ENCODE measurements around the gene IL32. TPM values are rescaled to one million over a fixed set of nuclear protein-coding genes. Genes with fewer than 3 reads are reported as not detected.
A peak's percentile ranks its signal among the peaks of the same experiment; 100 is the strongest.

Gene IL32
- total and polyA plus RNA-seq, 9 donors: 3.8 to 54.9 (median 16.5) TPM

DNA sequence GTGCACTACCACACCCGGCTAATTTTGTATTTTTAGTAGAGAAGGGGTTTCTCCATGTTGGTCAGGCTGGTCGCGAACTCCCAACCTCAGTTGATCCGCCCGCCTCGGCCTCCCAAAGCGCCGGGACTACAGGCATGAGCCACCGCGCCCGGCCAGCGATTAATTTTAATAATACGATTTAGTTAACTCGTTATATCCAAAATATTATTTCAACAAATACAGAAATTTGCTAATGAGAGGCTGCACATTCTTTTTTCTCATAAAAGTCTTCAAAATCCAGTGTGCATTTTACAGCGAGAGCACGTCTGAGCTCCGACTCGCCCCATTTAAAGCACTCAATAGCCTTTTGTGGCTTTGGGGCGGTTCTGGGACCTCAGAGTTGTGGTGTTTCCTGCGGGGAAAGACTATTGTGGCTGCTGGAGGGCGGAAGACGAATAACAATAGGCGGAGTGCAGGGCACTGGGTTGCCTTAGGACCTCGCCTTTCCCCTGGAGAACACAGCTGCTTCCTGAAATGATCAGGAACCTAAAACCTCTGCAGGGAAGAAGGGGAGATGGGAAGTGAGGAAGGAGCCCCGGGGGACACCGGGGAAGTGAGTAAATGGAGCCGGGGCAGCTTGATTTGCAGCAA lies 36.5 kb downstream of the IL32 start:
- H3K27ac ChIP-seq: no peak overlapping the region
- TF ChIP-seq, protein P1, sequence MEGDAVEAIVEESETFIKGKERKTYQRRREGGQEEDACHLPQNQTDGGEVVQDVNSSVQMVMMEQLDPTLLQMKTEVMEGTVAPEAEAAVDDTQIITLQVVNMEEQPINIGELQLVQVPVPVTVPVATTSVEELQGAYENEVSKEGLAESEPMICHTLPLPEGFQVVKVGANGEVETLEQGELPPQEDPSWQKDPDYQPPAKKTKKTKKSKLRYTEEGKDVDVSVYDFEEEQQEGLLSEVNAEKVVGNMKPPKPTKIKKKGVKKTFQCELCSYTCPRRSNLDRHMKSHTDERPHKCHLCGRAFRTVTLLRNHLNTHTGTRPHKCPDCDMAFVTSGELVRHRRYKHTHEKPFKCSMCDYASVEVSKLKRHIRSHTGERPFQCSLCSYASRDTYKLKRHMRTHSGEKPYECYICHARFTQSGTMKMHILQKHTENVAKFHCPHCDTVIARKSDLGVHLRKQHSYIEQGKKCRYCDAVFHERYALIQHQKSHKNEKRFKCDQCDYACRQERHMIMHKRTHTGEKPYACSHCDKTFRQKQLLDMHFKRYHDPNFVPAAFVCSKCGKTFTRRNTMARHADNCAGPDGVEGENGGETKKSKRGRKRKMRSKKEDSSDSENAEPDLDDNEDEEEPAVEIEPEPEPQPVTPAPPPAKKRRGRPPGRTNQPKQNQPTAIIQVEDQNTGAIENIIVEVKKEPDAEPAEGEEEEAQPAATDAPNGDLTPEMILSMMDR (IDR thresholded peaks at IDR 0.05): no peak
- TF ChIP-seq POLR2A (IDR thresholded peaks at IDR 0.05) (no peak), EP300 (IDR thresholded peaks at IDR 0.05) (no peak)
- H3K4me3 ChIP-seq: no peak overlapping the region
- 57 to 71% (median 67%) methylated on average over 27 of the region's 27 CpGs for WGBS, 3 donors
- H3K4me1 ChIP-seq (ENCODE audit: insufficient read depth): peaks cover 2% of the 10 kb centered on the region
- H3K36me3 ChIP-seq: no peaks in the 10 kb centered on the region
- intact Hi-C loops (cut with DNase I): no loop called here
- H3K9me3 ChIP-seq: no peaks in the 10 kb centered on the region
- no peaks in the 10 kb centered on the region for H3K27me3 ChIP-seq
- DNase-seq: no peak

DNA sequence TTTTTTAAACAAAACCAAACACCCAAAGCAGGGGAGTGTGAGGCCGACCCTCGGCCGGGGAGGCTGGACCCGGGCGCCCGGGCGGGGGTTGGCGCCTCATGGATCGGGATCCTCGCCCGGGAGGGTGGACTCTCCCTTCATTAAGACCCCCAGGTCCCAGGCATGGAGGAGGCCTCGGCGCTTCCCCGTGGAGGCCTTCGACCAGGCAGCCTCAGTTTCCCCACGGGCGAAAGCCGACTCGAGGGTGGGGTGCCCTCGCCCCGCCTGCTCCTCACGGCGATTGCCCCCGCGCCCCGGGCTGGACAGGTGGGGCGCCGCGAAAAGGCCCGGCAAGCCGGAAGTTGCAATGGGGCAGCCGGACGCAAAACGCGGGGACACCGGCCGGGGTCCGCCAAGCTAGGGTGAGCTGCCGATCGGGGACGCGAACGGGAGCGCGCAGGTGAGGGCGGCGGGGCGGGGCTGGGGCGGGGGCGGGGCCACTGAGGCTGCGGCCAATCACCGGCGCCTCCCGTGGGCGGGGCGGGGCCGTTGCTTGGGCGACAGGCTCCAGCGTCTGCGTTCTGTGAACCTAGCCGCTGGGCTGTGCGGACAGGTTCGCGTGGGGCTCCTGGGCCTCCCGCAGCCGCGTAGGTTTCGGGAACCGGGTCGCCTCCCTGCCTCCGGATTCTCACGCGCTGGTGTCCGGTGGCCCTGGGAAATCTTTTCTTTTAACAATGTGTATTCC lies 40.9 kb downstream of the IL32 start:
- TF ChIP-seq POLR2A (IDR thresholded peaks at IDR 0.05): no peak
- TF ChIP-seq EP300 (IDR thresholded peaks at IDR 0.05): no peak
- TF ChIP-seq, protein P1 (IDR thresholded peaks at IDR 0.05): no peak
- intact Hi-C loops (cut with DNase I): no loop called here

DNA sequence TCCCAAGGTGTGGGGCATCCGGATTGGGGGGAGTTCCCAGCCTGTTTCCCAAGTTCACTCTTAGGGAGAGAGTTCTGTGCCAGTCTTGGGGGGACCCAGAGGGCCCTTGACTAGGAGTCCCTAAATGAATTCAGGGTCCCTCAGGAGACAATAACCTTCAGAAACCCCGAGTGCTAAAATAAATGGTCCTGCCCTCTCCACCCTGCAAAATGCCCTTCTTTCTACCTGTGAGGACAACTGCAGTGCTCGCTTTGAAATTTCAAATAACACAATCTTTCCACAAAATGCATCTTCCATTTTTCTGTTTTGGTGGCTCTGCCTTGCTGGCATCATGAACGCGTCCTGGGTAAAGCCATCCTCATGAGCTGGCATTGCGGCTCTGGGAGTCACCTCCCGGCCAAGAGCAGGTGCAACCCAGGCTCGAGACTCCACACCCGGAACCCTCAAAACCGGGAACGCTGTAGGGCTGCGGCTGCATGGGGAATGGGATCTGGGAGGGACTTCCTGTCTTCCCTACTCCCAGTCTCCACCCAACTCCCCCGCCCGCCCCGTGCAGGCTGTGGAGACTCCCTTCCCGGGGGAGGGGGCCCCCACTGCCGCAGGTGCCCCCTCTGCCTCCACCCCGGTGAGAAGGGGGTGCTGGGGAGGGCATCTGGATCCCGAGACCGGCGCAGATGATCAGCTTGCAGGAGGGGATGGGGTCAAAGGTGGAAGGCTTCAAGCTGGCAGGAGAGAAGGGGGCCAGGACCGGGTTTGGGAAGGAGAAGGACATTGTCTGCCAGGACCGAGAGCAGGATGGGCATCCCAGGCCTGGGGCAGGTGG lies 46.8 kb downstream of the IL32 start, which contains the start of gene ZNF205:
Gene ZNF205 (plus strand): TSS at position 529 of the 823 bp plus-strand sequence. CDS start 845 bp downstream, outside the sequence.
- whole genome bisulfite sequencing, 3 donors: 6 to 7% (median 6%) methylated on average over 19 to 23 of the region's 23 CpGs
- Histone ChIP-seq H3K9me3 (no peaks in the 10 kb centered on the region), H3K4me1 (ENCODE audit: insufficient read depth) (peaks cover 10% of the 10 kb centered on the region), H3K27me3 (no peaks in the 10 kb centered on the region), H3K27ac (peak within 1 kb of the TSS in 1 of 2 donors; percentile 43), H3K36me3 (no peaks in the 10 kb centered on the region), H3K4me3 (peak within 1 kb of the TSS; percentile 66)
- peak; percentile 77 to 85 (median 83) for DNase-seq
- TF ChIP-seq EP300 (IDR thresholded peaks at IDR 0.05) (no peak), POLR2A (IDR thresholded peaks at IDR 0.05) (no peak)
- TF ChIP-seq, protein P1 (IDR thresholded peaks at IDR 0.05): no peak
- intact Hi-C loops (cut with DNase I): no loop called here

More for the DNA sequence above, 40.9 kb downstream of the IL32 start:
- Histone ChIP-seq H3K27ac (peak overlapping the region in 1 of 2 donors; percentile 49), H3K4me3 (peak overlapping the region; percentile 62), H3K9me3 (no peaks in the 10 kb centered on the region), H3K27me3 (no peaks in the 10 kb centered on the region), H3K36me3 (no peaks in the 10 kb centered on the region), H3K4me1 (ENCODE audit: insufficient read depth) (no peaks in the 10 kb centered on the region)
- peak; percentile 89 to 96 (median 93) for DNase-seq
- 0 to 1% (median 1%) methylated on average over 34 to 74 of the region's 74 CpGs for WGBS, 3 donors

DNA sequence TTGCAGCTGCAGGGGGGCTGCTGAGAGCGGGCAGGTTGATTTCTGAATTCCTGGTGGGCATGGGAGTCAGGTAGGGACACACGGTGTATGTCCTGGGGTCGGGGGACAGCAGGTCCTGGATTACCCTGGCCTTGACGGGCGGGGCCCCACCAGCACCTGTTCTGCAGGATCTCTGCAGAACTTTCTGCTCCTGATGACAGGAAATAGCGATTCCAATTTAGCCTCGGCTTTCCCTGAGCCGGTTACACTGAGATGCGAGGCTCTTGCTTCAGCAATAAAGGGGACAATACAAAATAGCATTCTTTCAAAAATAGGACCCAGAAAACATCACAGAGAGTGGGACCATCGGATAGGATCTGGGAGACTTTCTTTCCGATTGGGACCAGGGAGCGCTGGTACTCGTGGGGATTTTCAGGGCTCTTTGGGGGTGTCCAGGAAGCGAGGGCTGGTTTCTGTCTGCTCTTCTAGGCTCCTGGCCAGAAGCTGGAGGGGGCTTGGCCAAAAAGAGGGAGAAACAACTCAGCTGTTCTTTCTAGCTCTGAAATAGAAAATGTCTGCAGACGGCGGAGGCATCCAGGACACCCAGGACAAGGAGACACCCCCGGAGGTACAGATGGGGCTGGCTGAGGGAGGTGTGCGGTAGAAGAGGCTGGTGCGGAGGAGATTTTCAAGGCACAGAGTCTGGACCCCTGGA lies 47.6 kb downstream of the IL32 start:
- intact Hi-C loops (cut with DNase I): no loop called here
- peak overlapping the region; percentile 66 for H3K4me3 ChIP-seq
- H3K36me3 ChIP-seq: no peaks in the 10 kb centered on the region
- DNase-seq: peak; percentile 58 to 78 (median 66)
- H3K27ac ChIP-seq: peak overlapping the region in 1 of 2 donors; percentile 43
- TF ChIP-seq, protein P1 (IDR thresholded peaks at IDR 0.05): no peak
- no peak for TF ChIP-seq POLR2A (IDR thresholded peaks at IDR 0.05)
- TF ChIP-seq EP300 (IDR thresholded peaks at IDR 0.05): no peak
- no peaks in the 10 kb centered on the region for H3K27me3 ChIP-seq
- no peaks in the 10 kb centered on the region for H3K9me3 ChIP-seq
- 1 to 4% (median 3%) methylated on average over 19 of the region's 19 CpGs for WGBS, 3 donors
- H3K4me1 ChIP-seq (ENCODE audit: insufficient read depth): peaks cover 10% of the 10 kb centered on the region
